Vagina (tissue), 2 donors: ENCODE measurements around the gene PPP1R14B.

Experiments
- POLR2A ChIP-seq, 2 donors: fragments of 450-650 bp; IDR thresholded peaks; one replicate each; pipeline ENCODE4 v1.6.1; 2017; ENCODE audit warnings: antibody characterized with exemption in 2 of 2, mild to moderate bottlenecking in 2 of 2, moderate library complexity in 2 of 2
- POLR2AphosphoS5 ChIP-seq, 2 donors: sonication (generic); formaldehyde crosslinking; IDR thresholded peaks; one replicate each; pipeline ENCODE4 v1.9.0; 2017; ENCODE audit warnings: antibody characterized with exemption in 2 of 2, mild to moderate bottlenecking in 2 of 2, low read depth in 1 of 2; ENCODE audit not compliant: insufficient read depth in 1 of 2
- TF ChIP-seq, protein P1 (sequence below), 3 experiments: fragments of 450-650 bp in 2 of 3; fragments of 200-600 bp in 1 of 3; sonication (generic) in 1 of 3; IDR thresholded peaks; one replicate each; pipeline ENCODE4 v1.5.1; 2017 to 2019; ENCODE audit warnings: antibody characterized with exemption in 3 of 3, mild to moderate bottlenecking in 2 of 3, moderate library complexity in 2 of 3

DNA sequence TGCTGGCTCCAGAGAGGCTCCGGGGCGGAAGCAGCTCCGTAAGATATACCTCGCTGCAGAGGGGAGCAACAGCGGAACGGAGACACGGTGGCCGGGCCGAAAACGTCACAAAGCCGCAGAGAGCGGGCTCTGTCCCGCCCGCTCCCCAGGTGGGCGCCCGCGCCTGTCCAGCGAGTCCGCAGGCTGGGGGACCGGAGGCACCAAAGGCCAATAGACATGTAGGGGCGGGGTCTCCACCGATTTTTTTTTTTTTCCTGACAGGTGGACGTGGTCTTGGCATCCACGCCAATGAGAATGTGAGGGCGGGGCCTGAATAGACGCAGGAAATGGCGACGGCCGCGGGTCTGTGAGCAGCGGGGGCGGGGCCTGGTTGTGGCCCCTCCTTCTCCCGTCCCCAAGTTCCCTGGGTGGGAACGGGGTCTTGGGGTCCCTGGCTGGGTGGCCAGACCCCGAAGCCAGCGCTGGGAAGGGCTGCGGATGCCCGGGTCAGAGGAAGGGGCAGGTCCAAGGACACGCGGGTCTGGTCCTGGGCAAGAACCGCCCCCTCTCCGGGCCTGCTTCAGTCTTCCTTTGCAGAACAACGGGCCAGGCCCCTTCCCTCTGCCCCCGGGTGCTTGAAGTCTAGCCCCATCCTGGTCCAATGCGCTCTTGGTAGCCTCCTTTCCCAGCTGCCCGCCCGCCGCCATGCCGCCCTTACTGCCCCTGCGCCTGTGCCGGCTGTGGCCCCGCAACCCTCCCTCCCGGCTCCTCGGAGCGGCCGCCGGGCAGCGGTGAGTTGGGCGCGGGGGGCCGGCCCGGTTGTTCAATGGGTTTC is 16.4 kb downstream of the PPP1R14B start, which contains the start of gene DNAJC4:
- TF ChIP-seq, protein P1, sequence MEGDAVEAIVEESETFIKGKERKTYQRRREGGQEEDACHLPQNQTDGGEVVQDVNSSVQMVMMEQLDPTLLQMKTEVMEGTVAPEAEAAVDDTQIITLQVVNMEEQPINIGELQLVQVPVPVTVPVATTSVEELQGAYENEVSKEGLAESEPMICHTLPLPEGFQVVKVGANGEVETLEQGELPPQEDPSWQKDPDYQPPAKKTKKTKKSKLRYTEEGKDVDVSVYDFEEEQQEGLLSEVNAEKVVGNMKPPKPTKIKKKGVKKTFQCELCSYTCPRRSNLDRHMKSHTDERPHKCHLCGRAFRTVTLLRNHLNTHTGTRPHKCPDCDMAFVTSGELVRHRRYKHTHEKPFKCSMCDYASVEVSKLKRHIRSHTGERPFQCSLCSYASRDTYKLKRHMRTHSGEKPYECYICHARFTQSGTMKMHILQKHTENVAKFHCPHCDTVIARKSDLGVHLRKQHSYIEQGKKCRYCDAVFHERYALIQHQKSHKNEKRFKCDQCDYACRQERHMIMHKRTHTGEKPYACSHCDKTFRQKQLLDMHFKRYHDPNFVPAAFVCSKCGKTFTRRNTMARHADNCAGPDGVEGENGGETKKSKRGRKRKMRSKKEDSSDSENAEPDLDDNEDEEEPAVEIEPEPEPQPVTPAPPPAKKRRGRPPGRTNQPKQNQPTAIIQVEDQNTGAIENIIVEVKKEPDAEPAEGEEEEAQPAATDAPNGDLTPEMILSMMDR (IDR thresholded peaks at IDR 0.05): no peak
- TF ChIP-seq POLR2AphosphoS5 (IDR thresholded peaks at IDR 0.05; ENCODE audit: insufficient read depth in 1 of 2, low read depth in 1 of 2) (peak; percentile 86 to 94), POLR2A (IDR thresholded peaks at IDR 0.05) (peak in 1 of 2 donors; percentile 26)
